PC-9 (cell line): ENCODE results near the gene CHSY3. TPM values are rescaled to one million over a fixed set of nuclear protein-coding genes. Genes with fewer than 3 reads are reported as not detected.
"Not testable (repeated sequence)": the region's sequence is repeated elsewhere in the genome, so short reads cannot be mapped to it uniquely, and the experiment has no call there.

Experiments
- BruUV-seq: library from RNA; stranded (reverse); fragments of 400-500 nt; replicated peaks from 2 replicates; lab custom pipeline; 2021; lab: Mats Ljungman, UMichigan
- CTCF ChIA-PET: fragments of 300-600 bp; sonication (Branson Sonifier 250); formaldehyde crosslinking; loops from one replicate; lab custom pipeline; 2022; ENCODE audit warnings: antibody characterized with exemption; lab: Charles Lee
- POLR2A ChIA-PET: fragments of 300-600 bp; sonication (Branson Sonifier 250); formaldehyde crosslinking; loops from one replicate; lab custom pipeline; 2022; ENCODE audit warnings: antibody characterized with exemption; ENCODE audit not compliant: unreplicated experiment; lab: Charles Lee
- DNase-seq, 2 experiments: peaks; one replicate each; pipeline versions ENCODE4 v3.0.0 to v3.0.0-alpha.2; 2015 to 2022; ENCODE audit warnings: mixed read lengths in 1 of 2
- H2AFZ ChIP-seq: fragments of 200-600 bp; sonication (generic); 2 replicates; pipeline ENCODE4 v1.8.1; 2017; ENCODE audit warnings: antibody characterized with exemption
- H3F3A ChIP-seq: fragments of 200-600 bp; sonication (generic); 2 replicates; pipeline ENCODE4 v1.8.1; 2017; ENCODE audit warnings: antibody characterized with exemption, mild to moderate bottlenecking, low read depth; ENCODE audit not compliant: insufficient read depth
- H3K27ac ChIP-seq: fragments of 200-600 bp; sonication (generic); 2 replicates; pipeline ENCODE4 v1.6.1; 2016; ENCODE audit warnings: mixed run types
- H3K27me3 ChIP-seq: fragments of 200-600 bp; sonication (generic); 2 replicates; pipeline ENCODE4 v1.6.1; 2016; ENCODE audit warnings: low read depth, mixed run types; ENCODE audit not compliant: insufficient read depth
- H3K36me3 ChIP-seq: fragments of 200-600 bp; sonication (generic); 2 replicates; pipeline ENCODE4 v1.6.1; 2016; ENCODE audit warnings: low read depth, mixed run types
- H3K4me1 ChIP-seq: fragments of 200-600 bp; sonication (generic); replicated peaks from 2 replicates; pipeline ENCODE4 v1.6.1; 2016; ENCODE audit warnings: mixed run types; ENCODE audit not compliant: insufficient read depth
- H3K4me2 ChIP-seq: fragments of 200-600 bp; sonication (generic); 2 replicates; pipeline ENCODE4 v1.6.1; 2017; ENCODE audit warnings: mixed run types
- H3K4me3 ChIP-seq: fragments of 200-600 bp; sonication (generic); 2 replicates; pipeline ENCODE4 v1.6.1; 2016; ENCODE audit warnings: mixed run types
- H3K79me2 ChIP-seq: fragments of 200-600 bp; sonication (generic); 2 replicates; pipeline ENCODE4 v1.6.1; 2017; ENCODE audit warnings: low read depth, mixed run types
- H3K9me2 ChIP-seq: fragments of 200-600 bp; sonication (generic); 2 replicates; pipeline ENCODE4 v1.8.1; 2017; ENCODE audit warnings: mild to moderate bottlenecking; ENCODE audit not compliant: insufficient read depth
- H3K9me3 ChIP-seq: fragments of 200-600 bp; sonication (generic); 2 replicates; pipeline ENCODE4 v1.8.1; 2016; ENCODE audit warnings: low read depth; ENCODE audit not compliant: insufficient read depth
- H4K20me1 ChIP-seq: fragments of 200-600 bp; sonication (generic); 2 replicates; pipeline ENCODE4 v1.8.1; 2017; ENCODE audit not compliant: insufficient read depth
- CTCF ChIP-seq: fragments of 200-600 bp; sonication (generic); conservative IDR thresholded peaks from 2 replicates; pipeline ENCODE4 v1.6.1; 2017; ENCODE audit warnings: mixed run types, antibody characterized with exemption, mild to moderate bottlenecking, moderate library complexity
- EZH2 ChIP-seq: fragments of 200-600 bp; sonication (generic); IDR thresholded peaks from 2 replicates; pipeline ENCODE4 v1.8.0; 2017; ENCODE audit warnings: antibody characterized with exemption, low read depth
- intact Hi-C: fragments of 100-400 bp; cut with micrococcal nuclease; formaldehyde crosslinking; loops from one replicate; pipeline ENCODE4 v1.10.0; 2022; ENCODE audit not compliant: unreplicated experiment
- total RNA-seq: library from RNA; stranded (reverse); gene quantifications from 2 replicates; pipeline ENCODE4 v1.2.3, GENCODE V29; 2021

Gene CHSY3
- total RNA-seq, 1 experiment from 2014 or later, result 0.17 TPM

- H3K4me1 ChIP-seq, result no peaks in the 10 kb centered on the region
- no peak overlapping the region for H3K27ac ChIP-seq
- ChIA-PET CTCF (no interaction called here), POLR2A (no interaction called here)
- no TSS peak for BruUV-seq
- TF ChIP-seq EZH2 (no peak), CTCF (no peak)
- no peaks in the 10 kb centered on the region for H3K9me2 ChIP-seq
- no peak overlapping the region for H3K4me2 ChIP-seq
- no peaks in the 10 kb centered on the region for H3K27me3 ChIP-seq
- DNase-seq, result no peak
- H4K20me1 ChIP-seq, result no peaks in the 10 kb centered on the region; the same call in 1 of the 2 replicates
- no peaks in the 10 kb centered on the region for H3K79me2 ChIP-seq
- no peak overlapping the region for H2AFZ ChIP-seq
- intact Hi-C loops, result no loop called here
- no peaks in the 10 kb centered on the region for H3K9me3 ChIP-seq
- no peak overlapping the region for H3K4me3 ChIP-seq
- no peaks in the 10 kb centered on the region for H3F3A ChIP-seq
- H3K36me3 ChIP-seq, result no peaks in the 10 kb centered on the region
Observed at GRCh38 chr5:130216286-130216685, 312.0 kb downstream of the CHSY3 start.

GRCh38 chr5:130222573-130222972 lies 318.3 kb downstream of the CHSY3 start:
- Histone ChIP-seq H3K9me3 (no peaks in the 10 kb centered on the region), H3K27me3 (no peaks in the 10 kb centered on the region), H3K36me3 (no peaks in the 10 kb centered on the region), H3K4me3 (no peak overlapping the region), H4K20me1 (no peaks in the 10 kb centered on the region; the same call in 1 of the 2 replicates), H3K4me2 (no peak overlapping the region), H3K27ac (no peak overlapping the region), H2AFZ (no peak overlapping the region), H3K9me2 (no peaks in the 10 kb centered on the region), H3K4me1 (no peaks in the 10 kb centered on the region), H3F3A (no peaks in the 10 kb centered on the region), H3K79me2 (no peaks in the 10 kb centered on the region)
- CTCF ChIA-PET, result no interaction called here
- POLR2A ChIA-PET, result no interaction called here
- TF ChIP-seq CTCF, result no peak
- no peak for TF ChIP-seq EZH2
- no peak for DNase-seq
- no TSS peak for BruUV-seq
- intact Hi-C loops, result no loop called here

- intact Hi-C loops, H3K4me1 ChIP-seq, H3K4me3 ChIP-seq, H3K79me2 ChIP-seq, H3K4me2 ChIP-seq, BruUV-seq, H3K9me2 ChIP-seq, H4K20me1 ChIP-seq, H3K27me3 ChIP-seq, H3K36me3 ChIP-seq, H3K9me3 ChIP-seq, H2AFZ ChIP-seq, CTCF ChIA-PET, H3K27ac ChIP-seq, POLR2A ChIA-PET, H3F3A ChIP-seq, DNase-seq: not testable (repeated sequence)
Observed at GRCh38 chr5:130226556-130226955, 322.3 kb downstream of the CHSY3 start.

GRCh38 chr5:130227699-130228098 lies 323.4 kb downstream of the CHSY3 start:
- no peaks in the 10 kb centered on the region for H3K27me3 ChIP-seq
- intact Hi-C loops, result no loop called here
- ChIA-PET CTCF (no interaction called here), POLR2A (no interaction called here)
- no peaks in the 10 kb centered on the region for H3K36me3 ChIP-seq
- H4K20me1 ChIP-seq, result no peaks in the 10 kb centered on the region
- TF ChIP-seq CTCF (no peak), EZH2 (no peak)
- BruUV-seq, result no TSS peak
- no peaks in the 10 kb centered on the region for H3K9me2 ChIP-seq
- H3K4me3 ChIP-seq, result no peak overlapping the region
- H3K27ac ChIP-seq, result no peak overlapping the region
- DNase-seq, result no peak
- H3K79me2 ChIP-seq, result no peaks in the 10 kb centered on the region
- no peaks in the 10 kb centered on the region for H3K9me3 ChIP-seq
- no peaks in the 10 kb centered on the region for H3K4me1 ChIP-seq
- no peaks in the 10 kb centered on the region for H3F3A ChIP-seq
- H2AFZ ChIP-seq, result no peak overlapping the region
- H3K4me2 ChIP-seq, result no peak overlapping the region
